ENCODE measurements around the gene ARRB1. TPM values are rescaled to one million over a fixed set of nuclear protein-coding genes. Genes with fewer than 3 reads are reported as not detected.
A peak's percentile ranks its signal among the peaks of the same experiment; 100 is the strongest.
"Not testable (repeated sequence)": the region's sequence is repeated elsewhere in the genome, so short reads cannot be mapped to it uniquely, and the experiment has no call there.

ARRB1 gene
- total RNA-seq, 4 donors from 2014 or later: 41.1 to 102 (median 76.7) TPM

DNA sequence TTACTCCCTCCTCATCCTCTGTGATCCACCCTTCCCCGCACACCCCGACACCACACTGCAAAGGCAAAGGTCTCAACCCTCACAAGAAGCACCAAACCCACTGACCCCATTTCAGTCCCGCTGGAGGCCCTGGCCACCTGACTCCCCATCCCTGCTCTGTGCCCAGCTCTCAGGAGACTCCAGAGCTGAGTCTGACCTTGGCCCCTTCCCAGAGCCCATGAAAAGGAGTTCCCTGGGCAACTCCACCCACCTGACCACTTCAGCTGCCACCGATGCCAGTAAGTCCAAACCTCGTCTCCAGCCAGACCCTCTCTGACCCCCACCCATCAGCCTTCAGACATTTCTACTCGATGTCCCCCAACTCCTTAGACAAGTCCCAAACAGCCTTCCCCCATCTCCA lies 45.5 kb downstream of the ARRB1 start:
- peaks cover 66 to 94% (median 89%) of the 10 kb centered on the region in 4 donors for H3K4me1 ChIP-seq
- WGBS: 84% methylated on average over 6 of the region's 6 CpGs

DNA sequence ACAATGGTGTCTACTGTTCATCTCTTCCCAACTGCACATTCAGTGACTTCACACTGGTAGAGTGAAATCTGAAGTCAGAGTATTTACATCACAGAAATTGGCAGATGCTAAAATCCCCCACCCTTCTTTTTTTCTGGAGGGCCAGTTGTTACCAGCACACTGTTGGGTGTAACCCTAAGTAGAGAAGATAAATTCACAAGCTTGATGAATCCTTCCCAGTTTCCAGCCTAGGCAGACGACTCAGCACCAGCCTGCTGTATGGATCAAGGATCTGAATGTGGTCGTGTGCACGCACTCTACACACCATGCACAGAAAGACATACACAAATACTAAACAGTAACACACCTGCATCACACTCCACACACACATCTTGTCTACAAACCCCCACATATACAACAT lies 46.0 kb downstream of the ARRB1 start:
- no peaks in the 10 kb centered on the region for H3K9me3 ChIP-seq
- H3K4me3 ChIP-seq: peak overlapping the region in 1 of 4 donors; percentile 29
- H3K27ac ChIP-seq (replicated peaks in 1 of 4): peak overlapping the region in 2 of 4 donors; percentile 92 to 94
- DNase-seq (ENCODE audit: extremely low spot score): no peak
- TF ChIP-seq EP300 (IDR thresholded peaks at IDR 0.05): no peak
- TF ChIP-seq POLR2A (IDR thresholded peaks at IDR 0.05; ENCODE audit: low read depth): no peak
- TF ChIP-seq, protein P1, sequence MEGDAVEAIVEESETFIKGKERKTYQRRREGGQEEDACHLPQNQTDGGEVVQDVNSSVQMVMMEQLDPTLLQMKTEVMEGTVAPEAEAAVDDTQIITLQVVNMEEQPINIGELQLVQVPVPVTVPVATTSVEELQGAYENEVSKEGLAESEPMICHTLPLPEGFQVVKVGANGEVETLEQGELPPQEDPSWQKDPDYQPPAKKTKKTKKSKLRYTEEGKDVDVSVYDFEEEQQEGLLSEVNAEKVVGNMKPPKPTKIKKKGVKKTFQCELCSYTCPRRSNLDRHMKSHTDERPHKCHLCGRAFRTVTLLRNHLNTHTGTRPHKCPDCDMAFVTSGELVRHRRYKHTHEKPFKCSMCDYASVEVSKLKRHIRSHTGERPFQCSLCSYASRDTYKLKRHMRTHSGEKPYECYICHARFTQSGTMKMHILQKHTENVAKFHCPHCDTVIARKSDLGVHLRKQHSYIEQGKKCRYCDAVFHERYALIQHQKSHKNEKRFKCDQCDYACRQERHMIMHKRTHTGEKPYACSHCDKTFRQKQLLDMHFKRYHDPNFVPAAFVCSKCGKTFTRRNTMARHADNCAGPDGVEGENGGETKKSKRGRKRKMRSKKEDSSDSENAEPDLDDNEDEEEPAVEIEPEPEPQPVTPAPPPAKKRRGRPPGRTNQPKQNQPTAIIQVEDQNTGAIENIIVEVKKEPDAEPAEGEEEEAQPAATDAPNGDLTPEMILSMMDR (IDR thresholded peaks at IDR 0.05): no peak
- 71% methylated on average over 3 of the region's 3 CpGs for WGBS
- H3K27me3 ChIP-seq: no peaks in the 10 kb centered on the region
- intact Hi-C loops (cut with DNase I): no loop called here
- peaks cover 0 to 4% (median 0%) of the 10 kb centered on the region in 4 donors for H3K36me3 ChIP-seq
- peaks cover 62 to 90% (median 86%) of the 10 kb centered on the region in 4 donors for H3K4me1 ChIP-seq

More for the DNA sequence above, 45.5 kb downstream of the ARRB1 start:
- Histone ChIP-seq H3K36me3 (peaks cover 0 to 4% (median 0%) of the 10 kb centered on the region in 4 donors), H3K9me3 (no peaks in the 10 kb centered on the region), H3K27me3 (no peaks in the 10 kb centered on the region), H3K4me3 (peak overlapping the region in 3 of 4 donors; percentile 18 to 29 (median 23)), H3K27ac (replicated peaks in 1 of 4) (peak overlapping the region; percentile 85 to 94 (median 90))
- intact Hi-C loops (cut with DNase I): no loop called here
- no peak for DNase-seq (ENCODE audit: extremely low spot score)
- TF ChIP-seq POLR2A (IDR thresholded peaks at IDR 0.05; ENCODE audit: low read depth) (no peak), POLR2AphosphoS5 (IDR thresholded peaks at IDR 0.05) (no peak), EP300 (IDR thresholded peaks at IDR 0.05) (no peak)
- TF ChIP-seq, protein P1 (IDR thresholded peaks at IDR 0.05): no peak

- 89% methylated on average over 4 of the region's 4 CpGs for WGBS
- DNase-seq (ENCODE audit: extremely low spot score); intact Hi-C loops (cut with DNase I); H3K4me3 ChIP-seq; H3K9me3 ChIP-seq; H3K27me3 ChIP-seq; H3K27ac ChIP-seq (replicated peaks in 1 of 4); H3K36me3 ChIP-seq: not testable (repeated sequence)
- H3K4me1 ChIP-seq: peaks cover 57 to 85% (median 81%) of the 10 kb centered on the region in 4 donors
Measured at GRCh38 chr11:75304941-75305340, 46.5 kb downstream of the ARRB1 start.

DNA sequence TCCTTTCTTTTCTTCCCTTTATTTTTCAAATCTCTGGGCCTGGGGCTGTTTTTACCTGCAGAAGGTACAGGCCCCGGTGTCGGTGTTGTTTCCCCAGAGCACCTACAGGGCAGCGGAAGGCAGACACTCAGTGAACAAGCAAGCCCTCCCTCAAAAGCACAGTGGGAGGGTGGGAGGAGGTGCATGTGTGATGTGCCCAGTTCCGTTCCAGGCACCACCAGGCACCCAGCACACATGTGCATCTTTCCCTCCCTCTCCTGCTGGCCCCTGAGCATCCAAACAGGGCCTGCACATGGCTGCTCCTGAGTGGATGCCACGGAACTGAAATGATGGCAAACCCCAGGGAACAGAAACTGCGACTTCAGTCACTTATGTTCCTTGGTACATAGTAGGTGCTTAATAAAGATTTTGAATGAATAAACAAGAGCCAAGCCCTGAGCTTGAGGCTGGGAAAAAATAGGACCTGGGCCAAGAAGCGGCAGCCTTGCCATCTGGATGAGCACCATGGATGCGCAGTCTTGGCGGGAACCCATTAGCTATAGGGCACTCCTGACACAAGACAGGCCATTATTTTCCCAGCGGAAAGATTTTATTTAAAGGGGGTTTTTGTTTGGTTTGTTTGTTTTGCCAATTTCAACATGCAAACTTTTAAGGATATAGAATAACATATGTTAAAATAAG lies 47.8 kb downstream of the ARRB1 start:
- WGBS: 77% methylated on average over 10 of the region's 10 CpGs
- no peaks in the 10 kb centered on the region for H3K27me3 ChIP-seq
- no peak overlapping the region for H3K4me3 ChIP-seq
- TF ChIP-seq EP300 (IDR thresholded peaks at IDR 0.05) (no peak), POLR2A (IDR thresholded peaks at IDR 0.05; ENCODE audit: low read depth) (no peak), POLR2AphosphoS5 (IDR thresholded peaks at IDR 0.05) (no peak)
- TF ChIP-seq, protein P1 (IDR thresholded peaks at IDR 0.05): no peak
- peaks cover 52 to 72% (median 68%) of the 10 kb centered on the region in 4 donors for H3K4me1 ChIP-seq
- no peak for DNase-seq (ENCODE audit: extremely low spot score)
- no peak overlapping the region for H3K27ac ChIP-seq (replicated peaks in 1 of 4)
- H3K36me3 ChIP-seq: peaks cover 0 to 4% (median 0%) of the 10 kb centered on the region in 4 donors
- no peaks in the 10 kb centered on the region for H3K9me3 ChIP-seq
- intact Hi-C loops (cut with DNase I): no loop called here

- TF ChIP-seq, protein P1 (IDR thresholded peaks at IDR 0.05): no peak
- TF ChIP-seq POLR2AphosphoS5 (IDR thresholded peaks at IDR 0.05): no peak
- TF ChIP-seq POLR2A (IDR thresholded peaks at IDR 0.05; ENCODE audit: low read depth): no peak
- no peak for TF ChIP-seq EP300 (IDR thresholded peaks at IDR 0.05)
- Histone ChIP-seq H3K36me3 (peaks cover 0 to 4% (median 0%) of the 10 kb centered on the region in 4 donors), H3K27ac (replicated peaks in 1 of 4) (peak overlapping the region; percentile 66 to 77 (median 68)), H3K4me1 (peaks cover 40 to 62% (median 55%) of the 10 kb centered on the region in 4 donors), H3K27me3 (no peaks in the 10 kb centered on the region), H3K4me3 (no peak overlapping the region), H3K9me3 (no peaks in the 10 kb centered on the region)
- DNase-seq (ENCODE audit: extremely low spot score): no peak
- intact Hi-C loops (cut with DNase I): no loop called here
- WGBS: 68% methylated on average over 4 of the region's 4 CpGs
Measured at GRCh38 chr11:75302371-75302770, 49.1 kb downstream of the ARRB1 start.
